H54 (cell line): ENCODE results near the gene FRMD4A.
A peak's percentile ranks its signal among the peaks of the same experiment; 100 is the strongest.
"Not testable (repeated sequence)": the region's sequence is repeated elsewhere in the genome, so short reads cannot be mapped to it uniquely, and the experiment has no call there.

Experiments used
- DNase-seq: peaks from one replicate; pipeline ENCODE4 v3.0.0; 2011; ENCODE audit warnings: low spot score, mixed read lengths; ENCODE audit not compliant: insufficient read length
- FAIRE-seq: peaks from 3 replicates; lab custom pipeline; 2011; peaks lifted over from hg19 to GRCh38; lab: Jason Lieb, UNC
- POLR2A ChIP-seq: IDR thresholded peaks from 2 replicates; pipeline ENCODE4 v1.6.1; 2011; ENCODE audit warnings: low read depth, mild to moderate bottlenecking, low read length

FRMD4A gene

GRCh38 chr10:13787015-13787421, 543.7 kb downstream of the FRMD4A start:
- FAIRE-seq (no peak), DNase-seq (peak; percentile 49)

GRCh38 chr10:13784067-13784466, 546.7 kb downstream of the FRMD4A start:
- FAIRE-seq (no peak), DNase-seq (no peak)
- no peak for TF ChIP-seq POLR2A

More at GRCh38 chr10:13787015-13787421, 543.7 kb downstream of the FRMD4A start:
- no peak for TF ChIP-seq POLR2A

- no peak for DNase-seq
- no peak for TF ChIP-seq POLR2A
- no peak for FAIRE-seq
Observed at GRCh38 chr10:13779748-13780147, 551.0 kb downstream of the FRMD4A start.

GRCh38 chr10:13778693-13778960, 552.1 kb downstream of the FRMD4A start:
- FAIRE-seq, DNase-seq: not testable (repeated sequence)

- DNase-seq = no peak
- no peak for FAIRE-seq
- no peak for TF ChIP-seq POLR2A
Observed at GRCh38 chr10:13776861-13777311, 553.8 kb downstream of the FRMD4A start.

- peak; percentile 57 for FAIRE-seq
- no peak for TF ChIP-seq POLR2A
- DNase-seq = peak; percentile 50
Observed at GRCh38 chr10:13775786-13776775, 554.6 kb downstream of the FRMD4A start.

GRCh38 chr10:13774303-13774893, 556.3 kb downstream of the FRMD4A start:
- FAIRE-seq (no peak), DNase-seq (no peak)
- TF ChIP-seq POLR2A = no peak

GRCh38 chr10:13773496-13774170, 557.1 kb downstream of the FRMD4A start:
- no peak for TF ChIP-seq POLR2A
- FAIRE-seq = no peak
- no peak for DNase-seq

- FAIRE-seq = no peak
- no peak for TF ChIP-seq POLR2A
- no peak for DNase-seq
Observed at GRCh38 chr10:13773043-13773442, 557.7 kb downstream of the FRMD4A start.

- no peak for DNase-seq
- no peak for FAIRE-seq
- TF ChIP-seq POLR2A = no peak
Observed at GRCh38 chr10:13771992-13772391, 558.7 kb downstream of the FRMD4A start.

- DNase-seq = no peak
- no peak for TF ChIP-seq POLR2A
- no peak for FAIRE-seq
Observed at GRCh38 chr10:13770760-13771493, 559.8 kb downstream of the FRMD4A start.

GRCh38 chr10:13769946-13770345, 560.8 kb downstream of the FRMD4A start:
- DNase-seq = no peak
- no peak for TF ChIP-seq POLR2A
- no peak for FAIRE-seq

GRCh38 chr10:13767676-13768178, 563.0 kb downstream of the FRMD4A start:
- no peak for DNase-seq
- TF ChIP-seq POLR2A = no peak
- no peak for FAIRE-seq

GRCh38 chr10:13767148-13767547, 563.6 kb downstream of the FRMD4A start:
- not testable (repeated sequence) for DNase-seq, FAIRE-seq
